IMR-90 (cell line): ENCODE measurements around the gene KIRREL2. TPM values are rescaled to one million over a fixed set of nuclear protein-coding genes. Genes with fewer than 3 reads are reported as not detected.

ENCODE experiments used
- ATAC-seq: fragments of 200-7000 bp; cut with Tn5 transposase; 2 replicates; pipeline ENCODE4 v1.9.1; 2020; ENCODE audit warnings: low read depth, mild to moderate bottlenecking, moderate library complexity
- BruUV-seq: library from RNA; stranded (reverse); fragments of 400-500 nt; replicated peaks from 2 replicates; lab custom pipeline; 2021; lab: Mats Ljungman, UMichigan
- CTCF ChIA-PET: fragments of 300-600 bp; formaldehyde crosslinking; extraction: SDS; loops from one replicate; lab custom pipeline; 2021; ENCODE audit warnings: antibody characterized with exemption; lab: Yijun Ruan, JAX
- POLR2A ChIA-PET: fragments of 300-600 bp; sonication (Branson Sonifier 250); formaldehyde crosslinking; loops from one replicate; lab custom pipeline; 2022; ENCODE audit warnings: antibody characterized with exemption; ENCODE audit not compliant: unreplicated experiment; lab: Charles Lee
- DNase-seq: peaks from one replicate; pipeline ENCODE4 v3.0.0; 2013
- H2AFZ ChIP-seq: replicated peaks from 2 replicates; pipeline ENCODE3; 2013; ENCODE audit warnings: low read length, mild to moderate bottlenecking; ENCODE audit not compliant: poor library complexity
- H2AK5ac ChIP-seq: 2 replicates; pipeline ENCODE4 v1.6.1; 2013; ENCODE audit warnings: low read depth, low read length, inconsistent platforms
- H2AK9ac ChIP-seq: replicated peaks from 2 replicates; pipeline ENCODE3; 2013; ENCODE audit warnings: mild to moderate bottlenecking, low read depth, low read length, moderate library complexity; ENCODE audit not compliant: poor library complexity
- H2BK120ac ChIP-seq: 2 replicates; pipeline ENCODE4 v1.6.1; 2013; ENCODE audit warnings: low read depth, low read length, inconsistent platforms
- H2BK15ac ChIP-seq: 3 replicates; pipeline ENCODE4 v1.6.1; 2013; ENCODE audit warnings: low read depth, low read length, inconsistent platforms
- H2BK20ac ChIP-seq: 2 replicates; pipeline ENCODE4 v1.6.1; 2013; ENCODE audit warnings: low read depth, mild to moderate bottlenecking, inconsistent platforms, low read length, moderate library complexity
- H2BK5ac ChIP-seq: 2 replicates; pipeline ENCODE4 v1.6.1; 2013; ENCODE audit warnings: mild to moderate bottlenecking, low read depth, low read length, inconsistent platforms; ENCODE audit not compliant: poor library complexity, severe bottlenecking
- H3K14ac ChIP-seq: replicated peaks from 2 replicates; pipeline ENCODE4 v1.6.1; 2013; ENCODE audit warnings: low read depth, low read length, inconsistent platforms
- H3K18ac ChIP-seq: 2 replicates; pipeline ENCODE4 v1.6.1; 2013; ENCODE audit warnings: low read depth, low read length, control low read depth
- H3K23ac ChIP-seq: 2 replicates; pipeline ENCODE4 v1.6.1; 2013; ENCODE audit warnings: low read depth, low read length, inconsistent platforms
- H3K27ac ChIP-seq: 2 replicates; pipeline ENCODE4 v1.5.1; 2013; ENCODE audit warnings: mild to moderate bottlenecking, control low read depth, low read length; ENCODE audit not compliant: insufficient read depth
- H3K27me3 ChIP-seq: 2 replicates; pipeline ENCODE4 v1.6.1; 2013; ENCODE audit warnings: low read length; ENCODE audit not compliant: control insufficient read depth, insufficient read depth
- H3K36me3 ChIP-seq: 2 replicates; pipeline ENCODE4 v1.6.1; 2013; ENCODE audit warnings: low read length, mixed read lengths; ENCODE audit not compliant: control insufficient read depth, insufficient read depth
- H3K4ac ChIP-seq: 2 replicates; pipeline ENCODE4 v1.6.1; 2013; ENCODE audit warnings: low read depth, low read length, inconsistent platforms
- H3K4me1 ChIP-seq: 2 replicates; pipeline ENCODE4 v1.6.1; 2013; ENCODE audit warnings: low read length, mixed read lengths; ENCODE audit not compliant: control insufficient read depth, insufficient read depth
- H3K4me2 ChIP-seq: 2 replicates; pipeline ENCODE4 v1.6.1; 2013; ENCODE audit warnings: low read depth, mild to moderate bottlenecking, control low read depth, low read length, moderate library complexity
- H3K4me3 ChIP-seq: 2 replicates; pipeline ENCODE4 v1.5.1; 2013; ENCODE audit warnings: low read depth, mild to moderate bottlenecking, control low read depth, low read length, moderate library complexity; ENCODE audit not compliant: insufficient read depth
- H3K56ac ChIP-seq: 2 replicates; pipeline ENCODE4 v1.6.1; 2013; ENCODE audit warnings: low read length, inconsistent platforms; ENCODE audit not compliant: insufficient read depth; ENCODE audit errors: extremely low read depth
- H3K79me1 ChIP-seq, 2 experiments: 2 replicates each; pipeline ENCODE4 v1.6.1; 2013; ENCODE audit warnings: low read length in 2 of 2, inconsistent platforms in 1 of 2, low read depth in 1 of 2
- H3K9ac ChIP-seq: 2 replicates; pipeline ENCODE4 v1.6.1; 2013; ENCODE audit warnings: low read depth, low read length, control low read depth
- H3K9me1 ChIP-seq: 2 replicates; pipeline ENCODE4 v1.6.1; 2013; ENCODE audit warnings: low read length, inconsistent platforms; ENCODE audit not compliant: insufficient read depth
- H3K9me3 ChIP-seq: 2 replicates; pipeline ENCODE4 v1.6.1; 2013; ENCODE audit warnings: low read length; ENCODE audit not compliant: control insufficient read depth, insufficient read depth
- H4K20me1 ChIP-seq: 2 replicates; pipeline ENCODE4 v1.6.1; 2013; ENCODE audit warnings: low read length, inconsistent platforms; ENCODE audit not compliant: insufficient read depth
- H4K5ac ChIP-seq: 2 replicates; pipeline ENCODE4 v1.6.1; 2013; ENCODE audit warnings: mild to moderate bottlenecking, low read depth, low read length, control low read depth
- H4K8ac ChIP-seq, 2 experiments: 2 replicates each; pipeline ENCODE4 v1.6.1; 2013; ENCODE audit warnings: low read depth in 2 of 2, low read length in 2 of 2, control low read depth in 1 of 2, inconsistent platforms in 1 of 2
- H4K91ac ChIP-seq: 2 replicates; pipeline ENCODE4 v1.6.1; 2013; ENCODE audit warnings: low read depth, low read length, inconsistent platforms; ENCODE audit not compliant: insufficient read depth
- CEBPB ChIP-seq: IDR thresholded peaks from 2 replicates; pipeline ENCODE4 v1.6.1; 2012; ENCODE audit warnings: low read depth, low read length, improper control_type of control experiment
- ELK1 ChIP-seq: fragments of 150-350 bp; IDR thresholded peaks from 2 replicates; pipeline ENCODE4 v1.6.1; 2016; ENCODE audit warnings: low read depth, mild to moderate bottlenecking, low read length, moderate library complexity, borderline replicate concordance
- NFE2L2 ChIP-seq: fragments of 150-350 bp; IDR thresholded peaks from 2 replicates; pipeline ENCODE4 v1.6.1; 2016; ENCODE audit warnings: low read depth, mild to moderate bottlenecking, low read length
- RAD21 ChIP-seq: IDR thresholded peaks from 2 replicates; pipeline ENCODE4 v1.6.1; 2012; ENCODE audit warnings: low read length, improper control_type of control experiment
- SMC3 ChIP-seq: fragments of 150-350 bp; IDR thresholded peaks from 2 replicates; pipeline ENCODE4 v1.6.1; 2016; ENCODE audit warnings: low read depth, mild to moderate bottlenecking, antibody characterized with exemption, low read length, moderate library complexity
- WGBS, 2 experiments: methylation state at CpG; one replicate each; pipeline versions ENCODE4 v1.1.5 to v1.1.7; 2013; ENCODE audit warnings: missing lambda C conversion rate in 2 of 2; ENCODE audit not compliant: insufficient read length in 1 of 2; ENCODE audit errors: extremely low coverage in 2 of 2; 5-methylcytosine and 5-hydroxymethylcytosine counted together
- dilution Hi-C: fragments of 300-500 bp; cut with HindIII; formaldehyde crosslinking; loops from one replicate; pipeline ENCODE4 v1.14.3; 2018; ENCODE audit warnings: low sequenced_read_pairs; ENCODE audit not compliant: unreplicated experiment
- in situ Hi-C: fragments of 300-500 bp; cut with MboI; formaldehyde crosslinking; loops from 3 replicates; pipeline ENCODE4 v1.14.3; 2019; ENCODE audit warnings: low sequenced_read_pairs, inconsistent platforms, mixed read lengths
- intact Hi-C: fragments of 100-400 bp; cut with micrococcal nuclease; formaldehyde crosslinking; loops from 2 replicates; pipeline ENCODE4 v1.10.0; 2022
- polyA plus RNA-seq, 3 experiments: library from polyadenylated mRNA; depleted of rRNA; stranded (reverse); fragments of >200 nt; gene quantifications; 2 replicates each; pipeline ENCODE4 v1.2.3, GENCODE V29; 2012; ENCODE audit warnings: low replicate concordance in 1 of 3
- total RNA-seq: library from RNA; depleted of rRNA; stranded (reverse); fragments of >200 nt; gene quantifications from 2 replicates; pipeline ENCODE4 v1.2.3, GENCODE V29; 2012

The KIRREL2 gene
- total and polyA plus RNA-seq, 2 of the 4 experiments (the other 2 are of a cell fraction), result not detected

- Histone ChIP-seq H3K4me1 (no peaks in the 10 kb centered on the region), H3K4me2 (no peak overlapping the region), H3K79me1 (no peaks in the 10 kb centered on the region), H3K56ac (no peak overlapping the region), H3K18ac (no peak overlapping the region), H4K8ac (no peak overlapping the region), H4K91ac (no peak overlapping the region), H2BK120ac (no peak overlapping the region), H2BK5ac (no peak overlapping the region), H2AK5ac (no peak overlapping the region), H4K20me1 (no peaks in the 10 kb centered on the region), H3K4me3 (no peak overlapping the region), H3K9me1 (no peaks in the 10 kb centered on the region), H2BK15ac (no peak overlapping the region), H3K23ac (no peak overlapping the region), H2BK20ac (no peak overlapping the region), H2AK9ac (no peak overlapping the region), H3K27me3 (peaks cover 30% of the 10 kb centered on the region), H3K27ac (no peak overlapping the region), H4K5ac (no peak overlapping the region), H3K4ac (no peak overlapping the region), H3K9me3 (no peaks in the 10 kb centered on the region), H2AFZ (no peak overlapping the region), H3K36me3 (no peaks in the 10 kb centered on the region), H3K9ac (no peak overlapping the region), H3K14ac (no peak overlapping the region)
- WGBS, 2 experiments, result 90% methylated on average over 3 of the region's 5 CpGs; no CpG with 5 or more reads in 1 of the 2 experiments
- in situ Hi-C loops, result no loop called here
- ChIA-PET POLR2A (no interaction called here), CTCF (no interaction called here)
- dilution Hi-C loops, result no loop called here
- DNase-seq, result no peak
- intact Hi-C loops, result no loop called here
- no peak for ATAC-seq
- BruUV-seq, result no TSS peak
- TF ChIP-seq ELK1 (no peak), NFE2L2 (no peak), RAD21 (no peak), SMC3 (no peak), CEBPB (no peak)
These were observed 49.1 kb upstream of the KIRREL2 start for GRCh38 chr19:35807633-35808032.
